PFSK-1 (cell line): ENCODE results near the gene LGALS3BP.

Experiments
- FOXP2 ChIP-seq: optimal IDR thresholded peaks from 2 replicates; pipeline ENCODE3; 2011; ENCODE audit warnings: borderline replicate concordance, control low read depth, inconsistent platforms; ENCODE audit not compliant: insufficient read depth; ENCODE audit errors: extremely low read length, extremely low read depth
- POLR2AphosphoS5 ChIP-seq: IDR thresholded peaks from 2 replicates; pipeline ENCODE4 v1.6.1; 2012; ENCODE audit warnings: low read depth, mild to moderate bottlenecking, control low read depth, low read length, moderate library complexity
- REST ChIP-seq, 2 experiments: IDR thresholded peaks; 2 replicates each; pipeline versions ENCODE4 v1.6.1 to v1.8.0; 2011 to 2012; ENCODE audit warnings: low read depth in 2 of 2, low read length in 2 of 2, control low read depth in 1 of 2, inconsistent platforms in 1 of 2, mild to moderate bottlenecking in 1 of 2, moderate library complexity in 1 of 2; ENCODE audit not compliant: insufficient read depth in 1 of 2
- SIN3A ChIP-seq: IDR thresholded peaks from 2 replicates; pipeline ENCODE4 v1.6.1; 2012; ENCODE audit warnings: mild to moderate bottlenecking, low read length, moderate library complexity, borderline replicate concordance; ENCODE audit not compliant: insufficient read depth
- TAF1 ChIP-seq: IDR thresholded peaks from 2 replicates; pipeline ENCODE4 v1.6.1; 2012; ENCODE audit warnings: low read length, control low read depth, borderline replicate concordance; ENCODE audit not compliant: insufficient read depth

Gene LGALS3BP

GRCh38 chr17:78921437-78921971, 58.2 kb downstream of the LGALS3BP start:
- TF ChIP-seq FOXP2: no peak
- no peak for TF ChIP-seq REST (IDR thresholded peaks at IDR 0.05; ENCODE audit: insufficient read depth in 1 of 2, low read depth in 2 of 2, low read length in 2 of 2)
- TF ChIP-seq POLR2AphosphoS5: no peak
- no peak for TF ChIP-seq TAF1
- TF ChIP-seq SIN3A: no peak
